ENCODE data around the gene ZC3H10.

Gene ZC3H10

GRCh38 chr12:56118688-56119357, 757 bp downstream of the ZC3H10 start:
- H3K4me1 ChIP-seq (ENCODE audit: insufficient read depth, low read length) = peaks cover 10% of the 10 kb centered on the region; the same call in 1 of the 2 replicates
- H3K9ac ChIP-seq (ENCODE audit: low read depth, low read length) = peak overlapping the region; percentile 86; the same call in 1 of the 2 replicates
- H3K27me3 ChIP-seq (ENCODE audit: insufficient read depth, low read length) = no peaks in the 10 kb centered on the region
- H3K9me3 ChIP-seq (ENCODE audit: insufficient read depth, low read depth, low read length) = no peaks in the 10 kb centered on the region
- H3K4me3 ChIP-seq (ENCODE audit: low read length) = peak overlapping the region; percentile 97
- H3K27ac ChIP-seq (ENCODE audit: low read length) = no peak overlapping the region
- H3K36me3 ChIP-seq (ENCODE audit: insufficient read depth, low read depth, low read length) = peaks cover 30% of the 10 kb centered on the region

- H3K27me3 ChIP-seq (ENCODE audit: insufficient read depth, low read length) = no peaks in the 10 kb centered on the region
- H3K9ac ChIP-seq (ENCODE audit: low read depth, low read length) = peak overlapping the region; percentile 86; the same call in 1 of the 2 replicates
- H3K9me3 ChIP-seq (ENCODE audit: insufficient read depth, low read depth, low read length) = no peaks in the 10 kb centered on the region
- H3K27ac ChIP-seq (ENCODE audit: low read length) = no peak overlapping the region
- peaks cover 10% of the 10 kb centered on the region; the same call in 1 of the 2 replicates for H3K4me1 ChIP-seq (ENCODE audit: insufficient read depth, low read length)
- H3K36me3 ChIP-seq (ENCODE audit: insufficient read depth, low read depth, low read length) = peaks cover 26% of the 10 kb centered on the region
- H3K4me3 ChIP-seq (ENCODE audit: low read length) = peak overlapping the region; percentile 97
Measured at GRCh38 chr12:56119361-56119796, 1.3 kb downstream of the ZC3H10 start.

GRCh38 chr12:56120158-56120846, 2.2 kb downstream of the ZC3H10 start:
- Histone ChIP-seq H3K4me1 (ENCODE audit: insufficient read depth, low read length) (peaks cover 10% of the 10 kb centered on the region; the same call in 1 of the 2 replicates), H3K9ac (ENCODE audit: low read depth, low read length) (no peak overlapping the region), H3K27ac (ENCODE audit: low read length) (no peak overlapping the region), H3K9me3 (ENCODE audit: insufficient read depth, low read depth, low read length) (no peaks in the 10 kb centered on the region), H3K4me3 (ENCODE audit: low read length) (no peak overlapping the region), H3K36me3 (ENCODE audit: insufficient read depth, low read depth, low read length) (peaks cover 26% of the 10 kb centered on the region), H3K27me3 (ENCODE audit: insufficient read depth, low read length) (no peaks in the 10 kb centered on the region)

GRCh38 chr12:56121204-56121870, 3.3 kb downstream of the ZC3H10 start:
- Histone ChIP-seq H3K9me3 (ENCODE audit: insufficient read depth, low read depth, low read length) (no peaks in the 10 kb centered on the region), H3K9ac (ENCODE audit: low read depth, low read length) (no peak overlapping the region), H3K27me3 (ENCODE audit: insufficient read depth, low read length) (no peaks in the 10 kb centered on the region)

GRCh38 chr12:56122637-56123036, 4.6 kb downstream of the ZC3H10 start:
- peaks cover 23% of the 10 kb centered on the region; the same call in 1 of the 2 replicates for H3K4me1 ChIP-seq (ENCODE audit: insufficient read depth, low read length)

More at GRCh38 chr12:56121204-56121870, 3.3 kb downstream of the ZC3H10 start:
- Histone ChIP-seq H3K36me3 (ENCODE audit: insufficient read depth, low read depth, low read length) (peaks cover 26% of the 10 kb centered on the region), H3K4me1 (ENCODE audit: insufficient read depth, low read length) (peaks cover 12% of the 10 kb centered on the region; the same call in 1 of the 2 replicates), H3K4me3 (ENCODE audit: low read length) (no peak overlapping the region), H3K27ac (ENCODE audit: low read length) (no peak overlapping the region)

GRCh38 chr12:56124133-56124532, 6.1 kb downstream of the ZC3H10 start:
- no peak overlapping the region for H3K27ac ChIP-seq (ENCODE audit: low read length)
- H3K27me3 ChIP-seq (ENCODE audit: insufficient read depth, low read length) = no peaks in the 10 kb centered on the region
- peaks cover 14% of the 10 kb centered on the region for H3K36me3 ChIP-seq (ENCODE audit: insufficient read depth, low read depth, low read length)
- peaks cover 19% of the 10 kb centered on the region; the same call in 1 of the 2 replicates for H3K4me1 ChIP-seq (ENCODE audit: insufficient read depth, low read length)
- no peak overlapping the region for H3K4me3 ChIP-seq (ENCODE audit: low read length)
- H3K9me3 ChIP-seq (ENCODE audit: insufficient read depth, low read depth, low read length) = no peaks in the 10 kb centered on the region
- H3K9ac ChIP-seq (ENCODE audit: low read depth, low read length) = no peak overlapping the region

More at GRCh38 chr12:56122637-56123036, 4.6 kb downstream of the ZC3H10 start:
- H3K27ac ChIP-seq (ENCODE audit: low read length) = no peak overlapping the region
- no peak overlapping the region for H3K4me3 ChIP-seq (ENCODE audit: low read length)
- H3K9me3 ChIP-seq (ENCODE audit: insufficient read depth, low read depth, low read length) = no peaks in the 10 kb centered on the region
- no peak overlapping the region for H3K9ac ChIP-seq (ENCODE audit: low read depth, low read length)
- peaks cover 16% of the 10 kb centered on the region for H3K36me3 ChIP-seq (ENCODE audit: insufficient read depth, low read depth, low read length)
- no peaks in the 10 kb centered on the region for H3K27me3 ChIP-seq (ENCODE audit: insufficient read depth, low read length)

GRCh38 chr12:56126732-56127239, 8.7 kb downstream of the ZC3H10 start:
- no peak overlapping the region for H3K27ac ChIP-seq (ENCODE audit: low read length)
- no peaks in the 10 kb centered on the region for H3K9me3 ChIP-seq (ENCODE audit: insufficient read depth, low read depth, low read length)
- peak overlapping the region; percentile 63 for H3K4me3 ChIP-seq (ENCODE audit: low read length)
- peak overlapping the region; percentile 74; the same call in 1 of the 2 replicates for H3K9ac ChIP-seq (ENCODE audit: low read depth, low read length)
- H3K4me1 ChIP-seq (ENCODE audit: insufficient read depth, low read length) = peaks cover 13% of the 10 kb centered on the region; the same call in 1 of the 2 replicates
- no peaks in the 10 kb centered on the region for H3K27me3 ChIP-seq (ENCODE audit: insufficient read depth, low read length)
- peaks cover 18% of the 10 kb centered on the region for H3K36me3 ChIP-seq (ENCODE audit: insufficient read depth, low read depth, low read length)

DNA sequence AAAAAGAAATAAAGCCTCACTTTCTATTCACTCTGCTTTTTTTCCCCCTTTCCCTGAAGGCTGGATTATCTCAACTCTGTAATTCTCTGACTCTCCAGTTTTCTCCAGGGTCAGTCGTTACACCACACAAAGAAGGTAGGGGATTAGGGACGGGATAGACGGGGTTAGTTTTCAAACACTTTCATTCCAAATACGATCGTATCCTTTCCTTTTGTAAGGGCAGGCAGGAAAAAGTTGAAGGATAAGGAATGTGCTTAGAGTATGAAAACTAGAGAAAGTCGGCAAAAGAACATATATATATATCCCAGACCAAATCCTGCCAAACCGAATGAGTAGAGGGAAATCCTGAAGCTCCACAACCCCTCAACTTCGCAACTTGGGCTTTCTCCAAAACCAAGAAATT, 9.4 kb downstream of the ZC3H10 start:
- Histone ChIP-seq H3K9ac (ENCODE audit: low read depth, low read length) (peak overlapping the region; percentile 74; the same call in 1 of the 2 replicates), H3K4me1 (ENCODE audit: insufficient read depth, low read length) (peaks cover 13% of the 10 kb centered on the region; the same call in 1 of the 2 replicates), H3K27me3 (ENCODE audit: insufficient read depth, low read length) (no peaks in the 10 kb centered on the region), H3K9me3 (ENCODE audit: insufficient read depth, low read depth, low read length) (no peaks in the 10 kb centered on the region), H3K27ac (ENCODE audit: low read length) (no peak overlapping the region), H3K4me3 (ENCODE audit: low read length) (peak overlapping the region; percentile 63), H3K36me3 (ENCODE audit: insufficient read depth, low read depth, low read length) (peaks cover 25% of the 10 kb centered on the region)

DNA sequence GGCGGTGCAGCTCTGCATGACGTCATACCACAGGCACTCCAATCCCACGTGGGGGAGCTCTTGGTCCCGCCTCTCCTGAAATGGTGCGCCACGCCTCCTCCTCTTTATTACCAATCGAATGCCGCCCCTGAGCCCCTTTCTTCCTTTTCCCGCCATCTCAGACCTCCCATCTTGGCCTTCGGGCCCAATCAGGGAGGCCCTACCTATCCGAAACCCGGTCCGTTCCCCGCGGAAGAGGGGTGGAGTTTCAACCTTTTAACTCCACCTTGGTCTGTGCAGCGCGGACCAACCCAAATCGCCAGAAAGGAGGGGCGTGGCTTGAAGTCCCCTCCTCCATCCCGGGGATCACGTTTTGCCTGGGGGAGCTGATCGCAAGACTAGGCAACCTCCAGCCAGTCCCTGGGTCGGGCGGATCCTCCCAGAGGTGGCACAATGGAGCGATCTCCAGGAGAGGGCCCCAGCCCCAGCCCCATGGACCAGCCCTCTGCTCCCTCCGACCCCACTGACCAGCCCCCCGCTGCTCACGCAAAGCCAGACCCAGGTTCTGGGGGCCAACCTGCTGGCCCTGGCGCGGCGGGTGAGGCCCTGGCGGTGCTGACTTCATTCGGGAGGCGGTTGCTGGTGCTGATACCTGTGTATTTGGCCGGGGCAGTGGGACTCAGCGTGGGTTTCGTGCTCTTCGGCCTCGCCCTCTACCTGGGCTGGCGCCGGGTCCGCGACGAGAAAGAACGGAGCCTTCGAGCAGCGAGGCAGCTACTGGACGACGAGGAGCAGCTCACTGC, 10.0 kb downstream of the ZC3H10 start, which contains the start of gene ESYT1:
ESYT1 (plus strand) TSS at position 380 of the 782 bp plus-strand sequence; CDS start at position 433, 53 bp downstream.
- H3K36me3 ChIP-seq (ENCODE audit: insufficient read depth, low read depth, low read length) = peaks cover 29% of the 10 kb centered on the region
- H3K27me3 ChIP-seq (ENCODE audit: insufficient read depth, low read length) = no peaks in the 10 kb centered on the region
- peak within 1 kb of the TSS; percentile 93 for H3K9ac ChIP-seq (ENCODE audit: low read depth, low read length)
- peaks cover 13% of the 10 kb centered on the region; the same call in 1 of the 2 replicates for H3K4me1 ChIP-seq (ENCODE audit: insufficient read depth, low read length)
- H3K4me3 ChIP-seq (ENCODE audit: low read length) = peak within 1 kb of the TSS; percentile 86
- H3K9me3 ChIP-seq (ENCODE audit: insufficient read depth, low read depth, low read length) = no peaks in the 10 kb centered on the region
- no peak within 1 kb of the TSS for H3K27ac ChIP-seq (ENCODE audit: low read length)

DNA sequence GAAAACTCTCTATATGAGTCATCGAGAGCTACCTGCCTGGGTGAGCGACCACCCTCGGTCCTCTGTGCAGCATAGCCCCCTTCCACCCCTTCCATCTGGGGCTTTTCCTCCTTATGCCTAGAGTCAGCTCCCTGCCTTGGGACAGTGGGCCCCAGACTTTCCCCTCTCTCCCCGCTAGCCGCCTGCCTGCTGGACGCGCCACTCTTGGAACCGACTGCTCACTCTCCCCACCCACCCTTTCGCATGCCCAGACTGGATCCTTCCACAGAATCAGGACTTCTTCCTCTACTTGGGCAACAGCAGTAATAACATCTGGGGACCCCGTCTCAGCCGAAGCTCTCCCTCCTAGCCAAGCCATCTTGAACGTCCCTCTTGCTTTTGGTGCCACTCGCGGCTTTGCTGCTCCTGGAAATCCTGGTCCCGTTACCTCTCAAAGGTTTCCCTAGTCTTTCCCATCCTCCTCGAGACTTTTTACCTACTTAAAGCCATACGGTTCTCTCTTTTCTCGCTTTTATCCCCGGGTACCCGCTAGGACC, 10.7 kb downstream of the ZC3H10 start:
- Histone ChIP-seq H3K27me3 (ENCODE audit: insufficient read depth, low read length) (no peaks in the 10 kb centered on the region), H3K9ac (ENCODE audit: low read depth, low read length) (peak overlapping the region; percentile 93), H3K36me3 (ENCODE audit: insufficient read depth, low read depth, low read length) (peaks cover 35% of the 10 kb centered on the region), H3K4me3 (ENCODE audit: low read length) (peak overlapping the region; percentile 86), H3K27ac (ENCODE audit: low read length) (no peak overlapping the region), H3K9me3 (ENCODE audit: insufficient read depth, low read depth, low read length) (no peaks in the 10 kb centered on the region), H3K4me1 (ENCODE audit: insufficient read depth, low read length) (peaks cover 13% of the 10 kb centered on the region; the same call in 1 of the 2 replicates)
